ENCODE measurements around the gene KANSL3. TPM values are rescaled to one million over a fixed set of nuclear protein-coding genes. Genes with fewer than 3 reads are reported as not detected.

KANSL3 gene
- total and polyA plus RNA-seq, 2 donors (not counting 3 experiments of a cell fraction or from before 2014, with no cell fraction given) = 27.7 to 36.9 TPM

DNA sequence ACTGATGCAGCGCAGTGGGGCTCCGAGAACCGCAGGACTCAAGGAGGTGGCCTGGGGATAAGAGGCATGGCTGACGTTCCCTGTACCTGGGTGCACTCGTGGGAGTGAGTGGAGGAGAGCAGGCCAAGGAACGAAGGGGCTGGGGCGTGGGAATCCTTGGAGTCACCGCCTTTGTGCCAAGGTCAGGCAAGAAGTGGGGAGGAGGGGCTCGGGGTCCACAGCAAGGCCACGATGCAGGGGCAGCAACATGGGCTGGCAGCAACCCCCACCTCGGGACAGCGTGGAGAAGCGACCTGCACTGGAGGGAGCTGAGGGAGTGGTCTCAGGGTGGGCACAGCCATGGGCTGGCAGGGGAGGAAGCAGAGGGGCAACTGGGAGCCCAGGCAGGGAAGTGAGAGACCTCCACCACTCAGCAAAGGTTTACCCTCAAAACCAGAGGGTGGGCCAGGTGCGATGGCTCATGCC lies 82.9 kb downstream of the KANSL3 start:
- POLR2A ChIA-PET = interaction anchor here (1.7 kb wide), 1 partner anchor 16 kb away, joined by 8 read pairs; no protein-coding TSS in a partner anchor
- no peak for FAIRE-seq
- TF ChIP-seq POLR2A (IDR thresholded peaks at IDR 0.05; ENCODE audit: low read depth, low read length) (no peak), GATA2 (IDR thresholded peaks at IDR 0.05; ENCODE audit: insufficient read depth, insufficient read length, low read depth, low read length) (no peak), MYC (IDR thresholded peaks at IDR 0.05; ENCODE audit: low read depth, low read length) (no peak), POLR2AphosphoS5 (IDR thresholded peaks at IDR 0.05; ENCODE audit: insufficient read depth, low read depth, low read length) (no peak), FOS (IDR thresholded peaks at IDR 0.05; ENCODE audit: borderline replicate concordance, insufficient read depth, low read length) (no peak), EZH2 (IDR thresholded peaks at IDR 0.05; ENCODE audit: borderline replicate concordance, low read depth, low read length, severe bottlenecking) (no peak), JUN (IDR thresholded peaks at IDR 0.05; ENCODE audit: borderline replicate concordance, insufficient read depth, insufficient read length, low read depth) (no peak)
- TF ChIP-seq, protein P1, sequence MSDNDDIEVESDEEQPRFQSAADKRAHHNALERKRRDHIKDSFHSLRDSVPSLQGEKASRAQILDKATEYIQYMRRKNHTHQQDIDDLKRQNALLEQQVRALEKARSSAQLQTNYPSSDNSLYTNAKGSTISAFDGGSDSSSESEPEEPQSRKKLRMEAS (IDR thresholded peaks at IDR 0.05; ENCODE audit: insufficient read depth, insufficient read length) = no peak
- TF ChIP-seq, protein P2, sequence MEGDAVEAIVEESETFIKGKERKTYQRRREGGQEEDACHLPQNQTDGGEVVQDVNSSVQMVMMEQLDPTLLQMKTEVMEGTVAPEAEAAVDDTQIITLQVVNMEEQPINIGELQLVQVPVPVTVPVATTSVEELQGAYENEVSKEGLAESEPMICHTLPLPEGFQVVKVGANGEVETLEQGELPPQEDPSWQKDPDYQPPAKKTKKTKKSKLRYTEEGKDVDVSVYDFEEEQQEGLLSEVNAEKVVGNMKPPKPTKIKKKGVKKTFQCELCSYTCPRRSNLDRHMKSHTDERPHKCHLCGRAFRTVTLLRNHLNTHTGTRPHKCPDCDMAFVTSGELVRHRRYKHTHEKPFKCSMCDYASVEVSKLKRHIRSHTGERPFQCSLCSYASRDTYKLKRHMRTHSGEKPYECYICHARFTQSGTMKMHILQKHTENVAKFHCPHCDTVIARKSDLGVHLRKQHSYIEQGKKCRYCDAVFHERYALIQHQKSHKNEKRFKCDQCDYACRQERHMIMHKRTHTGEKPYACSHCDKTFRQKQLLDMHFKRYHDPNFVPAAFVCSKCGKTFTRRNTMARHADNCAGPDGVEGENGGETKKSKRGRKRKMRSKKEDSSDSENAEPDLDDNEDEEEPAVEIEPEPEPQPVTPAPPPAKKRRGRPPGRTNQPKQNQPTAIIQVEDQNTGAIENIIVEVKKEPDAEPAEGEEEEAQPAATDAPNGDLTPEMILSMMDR (IDR thresholded peaks at IDR 0.05; ENCODE audit: extremely low read depth in 1 of 2, insufficient read depth in 1 of 2, low read depth in 1 of 2, low read length in 2 of 2) = no peak

More for the DNA sequence above, 82.9 kb downstream of the KANSL3 start:
- Histone ChIP-seq H2AFZ (ENCODE audit: low read depth, low read length) (no peak overlapping the region), H3K79me2 (ENCODE audit: control insufficient read depth, insufficient read depth, low read length) (no peaks in the 10 kb centered on the region), H4K20me1 (replicated peaks; ENCODE audit: control insufficient read depth, extremely low read depth, insufficient read depth, low read length) (no peaks in the 10 kb centered on the region), H3K9me1 (replicated peaks; ENCODE audit: control insufficient read depth, extremely low read depth, insufficient read depth, low read length) (no peaks in the 10 kb centered on the region), H3K9me3 (replicated peaks; ENCODE audit: control insufficient read depth, insufficient read depth, low read length) (no peaks in the 10 kb centered on the region), H3K4me2 (ENCODE audit: insufficient read depth, low read length) (no peak overlapping the region), H3K27me3 (ENCODE audit: control insufficient read depth in 2 of 2, insufficient read depth in 2 of 2, low read length in 2 of 2) (no peaks in the 10 kb centered on the region), H3K4me3 (replicated peaks in 1 of 3; ENCODE audit: insufficient read depth in 1 of 3, low read depth in 1 of 3, low read length in 3 of 3) (no peak overlapping the region), H3K36me3 (ENCODE audit: control insufficient read depth in 2 of 2, extremely low read depth in 1 of 2, insufficient read depth in 2 of 2, low read length in 2 of 2) (peaks cover 0 to 18% of the 10 kb centered on the region in 2 experiments), H3K9ac (replicated peaks; ENCODE audit: extremely low read depth, insufficient read depth, low read length) (no peak overlapping the region), H3K27ac (ENCODE audit: insufficient read depth, low read depth, low read length) (no peak overlapping the region), H3K4me1 (ENCODE audit: control insufficient read depth, extremely low read depth, insufficient read depth, low read length) (no peaks in the 10 kb centered on the region)
- CTCF ChIA-PET = interaction anchor here (1.0 to 11.6 kb wide), 16 partner anchors 10 to 261 kb away, joined by 3 to 130 read pairs (median 10); partner anchors contain the start of genes ARID5A and CNNM3
- no peak for DNase-seq (ENCODE audit: low read depth, low spot score)
- intact Hi-C loops (cut with micrococcal nuclease) (no loop called here), dilution Hi-C loops (cut with MboI; ENCODE audit: extremely low pct_ligation_motif_present, low sequenced_read_pairs) (no loop called here)
- BruUV-seq (replicated peaks) = no TSS peak

Data from endothelial cell of umbilical vein (primary cell).